Lower leg skin (tissue), 4 donors: Measurements from ENCODE around the gene IFT122. TPM values are rescaled to one million over a fixed set of nuclear protein-coding genes. Genes with fewer than 3 reads are reported as not detected.

Experiments
- DNase-seq, 2 donors: peaks; one replicate each; pipeline ENCODE4 v3.0.0-alpha.2; 2019; ENCODE audit warnings: low spot score in 2 of 2
- H3K4me3 ChIP-seq: fragments of 200-600 bp; sonication (generic); 2 replicates; pipeline ENCODE4 v1.5.1; 2017; ENCODE audit warnings: mild to moderate bottlenecking, low read depth; ENCODE audit not compliant: poor library complexity, severe bottlenecking
- CTCF ChIP-seq, 3 donors: fragments of 450-650 bp; IDR thresholded peaks; one replicate each; pipeline ENCODE4 v1.5.1; 2016; ENCODE audit warnings: antibody characterized with exemption in 3 of 3, mild to moderate bottlenecking in 3 of 3, moderate library complexity in 2 of 3
- POLR2A ChIP-seq, 2 donors: fragments of 450-650 bp; IDR thresholded peaks; one replicate each; pipeline ENCODE4 v1.6.1; 2016 to 2017; ENCODE audit warnings: antibody characterized with exemption in 2 of 2, mild to moderate bottlenecking in 1 of 2, moderate library complexity in 1 of 2
- WGBS, 2 donors: methylation state at CpG; one replicate each; pipeline ENCODE4 v1.1.5; 2018; 5-methylcytosine and 5-hydroxymethylcytosine counted together
- intact Hi-C: fragments of 100-400 bp; cut with DNase I; formaldehyde crosslinking; loops from one replicate; pipeline ENCODE4 v1.15.0; 2023; ENCODE audit warnings: low total_unique reads
- total RNA-seq, 4 donors: library from RNA; depleted of rRNA; stranded (reverse); fragments of >200 nt; gene quantifications; one replicate each; pipeline ENCODE4 v1.1.0, GENCODE V29; 2016

IFT122 gene
- total RNA-seq, 4 donors from 2014 or later, result 10.1 to 31.1 (median 22.5) TPM

- TF ChIP-seq CTCF (IDR thresholded peaks at IDR 0.05), result no peak
- intact Hi-C loops, result no loop called here
- H3K4me3 ChIP-seq, result no peak overlapping the region
- DNase-seq, result no peak
- 69 to 74% methylated on average over 12 of the region's 12 CpGs for WGBS, 2 donors
These were observed 89.6 kb downstream of the IFT122 start for GRCh38 chr3:129529436-129530210.

DNA sequence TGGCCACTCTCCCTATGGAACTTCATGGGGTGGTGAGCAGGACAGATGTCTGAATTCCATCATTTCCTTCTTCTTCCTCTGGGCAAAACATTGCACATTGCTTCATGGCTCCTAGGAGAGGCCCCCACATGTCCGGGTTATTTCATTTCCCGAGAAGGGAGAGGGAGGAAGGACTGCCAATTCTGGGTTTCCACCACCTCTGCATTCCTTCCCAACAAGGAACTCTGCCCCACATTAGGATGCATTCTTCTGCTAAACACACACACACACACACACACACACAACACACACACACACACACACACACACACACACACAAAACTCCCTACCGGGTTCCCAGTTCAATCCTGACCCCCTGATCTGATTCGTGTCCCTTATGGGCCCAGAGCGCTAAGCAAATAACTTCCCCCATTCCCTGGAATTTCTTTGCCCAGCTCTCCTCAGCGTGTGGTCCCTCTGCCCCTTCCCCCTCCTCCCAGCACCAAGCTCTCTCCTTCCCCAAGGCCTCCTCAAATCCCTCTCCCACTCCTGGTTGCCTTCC is 90.3 kb downstream of the IFT122 start:
- no peak for DNase-seq

GRCh38 chr3:129530821-129531220 is 90.8 kb downstream of the IFT122 start:
- no peak overlapping the region for H3K4me3 ChIP-seq
- DNase-seq, result no peak
- no peak for TF ChIP-seq POLR2A (IDR thresholded peaks at IDR 0.05)
- TF ChIP-seq CTCF (IDR thresholded peaks at IDR 0.05), result no peak
- 99 to 100% methylated on average over 7 to 13 of the region's 13 CpGs for WGBS, 2 donors
- intact Hi-C loops, result no loop called here

More for the DNA sequence above, 90.3 kb downstream of the IFT122 start:
- intact Hi-C loops, result no loop called here
- no peak for TF ChIP-seq POLR2A (IDR thresholded peaks at IDR 0.05)
- TF ChIP-seq CTCF (IDR thresholded peaks at IDR 0.05), result no peak
- no peak overlapping the region for H3K4me3 ChIP-seq
- WGBS, 2 donors, result 45 to 47% methylated on average over 6 of the region's 6 CpGs

GRCh38 chr3:129531699-129532098 is 91.7 kb downstream of the IFT122 start:
- no peak for DNase-seq
- TF ChIP-seq CTCF (IDR thresholded peaks at IDR 0.05) (no peak), POLR2A (IDR thresholded peaks at IDR 0.05) (no peak)
- 82 to 87% methylated on average over 11 of the region's 11 CpGs for WGBS, 2 donors
- intact Hi-C loops, result no loop called here
- H3K4me3 ChIP-seq, result no peak overlapping the region

DNA sequence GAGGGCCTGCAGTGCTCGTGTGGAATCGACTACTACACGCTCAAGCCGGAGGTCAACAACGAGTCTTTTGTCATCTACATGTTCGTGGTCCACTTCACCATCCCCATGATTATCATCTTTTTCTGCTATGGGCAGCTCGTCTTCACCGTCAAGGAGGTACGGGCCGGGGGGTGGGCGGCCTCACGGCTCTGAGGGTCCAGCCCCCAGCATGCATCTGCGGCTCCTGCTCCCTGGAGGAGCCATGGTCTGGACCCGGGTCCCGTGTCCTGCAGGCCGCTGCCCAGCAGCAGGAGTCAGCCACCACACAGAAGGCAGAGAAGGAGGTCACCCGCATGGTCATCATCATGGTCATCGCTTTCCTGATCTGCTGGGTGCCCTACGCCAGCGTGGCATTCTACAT is 92.2 kb downstream of the IFT122 start:
- intact Hi-C loops, result no loop called here
- no peak for TF ChIP-seq CTCF (IDR thresholded peaks at IDR 0.05)
- TF ChIP-seq POLR2A (IDR thresholded peaks at IDR 0.05), result no peak
- no peak overlapping the region for H3K4me3 ChIP-seq
- 96 to 97% methylated on average over 20 of the region's 20 CpGs for WGBS, 2 donors
- DNase-seq, result no peak
